Endothelial cell of umbilical vein (primary cell): ENCODE data around the gene SMC1A. TPM values are rescaled to one million over a fixed set of nuclear protein-coding genes. Genes with fewer than 3 reads are reported as not detected.
"Not testable (repeated sequence)": the region's sequence is repeated elsewhere in the genome, so short reads cannot be mapped to it uniquely, and the experiment has no call there.

Source experiments
- BruUV-seq: library from RNA; stranded (reverse); fragments of 400-500 nt; replicated peaks from 2 replicates; lab custom pipeline; 2021; lab: Mats Ljungman, UMichigan
- CTCF ChIA-PET: fragments of 300-600, 350-600 bp; sonication (Branson Sonifier 250); formaldehyde crosslinking; loops from one replicate; lab custom pipeline; 2021; ENCODE audit warnings: antibody characterized with exemption, inconsistent platforms; lab: Charles Lee
- POLR2A ChIA-PET: fragments of 300-600, 350-600 bp; sonication (Branson Sonifier 250); formaldehyde crosslinking; loops from one replicate; lab custom pipeline; 2021; ENCODE audit warnings: antibody characterized with exemption, inconsistent platforms; lab: Charles Lee
- DNase-seq: peaks from one replicate; pipeline ENCODE4 v3.0.0-alpha.2; 2011; ENCODE audit warnings: low read depth, low spot score
- FAIRE-seq: peaks from 2 replicates; lab custom pipeline; 2011; peaks lifted over from hg19 to GRCh38; lab: Jason Lieb, UNC
- H2AFZ ChIP-seq: 2 replicates; pipeline ENCODE4 v1.6.0; 2012; ENCODE audit warnings: low read depth, low read length, control low read depth, inconsistent platforms
- H3K27ac ChIP-seq: 2 replicates; pipeline ENCODE4 v1.5.1; 2011; ENCODE audit warnings: low read depth, mild to moderate bottlenecking, control low read depth, low read length, moderate library complexity; ENCODE audit not compliant: insufficient read depth
- H3K27me3 ChIP-seq, 2 experiments: 2 replicates each; pipeline versions ENCODE4 v1.6.0 to v1.6.1; 2011; ENCODE audit warnings: low read length in 2 of 2, mixed read lengths in 1 of 2; ENCODE audit not compliant: control insufficient read depth in 2 of 2, insufficient read depth in 2 of 2
- H3K36me3 ChIP-seq, 2 experiments: 2 replicates in 1 of 2; 3 replicates in 1 of 2; pipeline ENCODE4 v1.5.1; 2011; ENCODE audit warnings: low read length in 2 of 2, mild to moderate bottlenecking in 1 of 2, moderate library complexity in 1 of 2; ENCODE audit not compliant: control insufficient read depth in 2 of 2, insufficient read depth in 2 of 2; ENCODE audit errors: extremely low read depth in 1 of 2
- H3K4me1 ChIP-seq: 3 replicates; pipeline ENCODE4 v1.5.1; 2011; ENCODE audit warnings: mild to moderate bottlenecking, low read length; ENCODE audit not compliant: control insufficient read depth, insufficient read depth; ENCODE audit errors: extremely low read depth
- H3K4me2 ChIP-seq: 2 replicates; pipeline ENCODE4 v1.6.1; 2011; ENCODE audit warnings: low read length, control low read depth, mixed read lengths; ENCODE audit not compliant: insufficient read depth
- H3K4me3 ChIP-seq, 3 experiments: fragments of 200-600 bp in 1 of 3; sonication (generic), shearing (Covaris generic) in 1 of 3; replicated peaks in 1 of 3; 2 replicates each; pipeline ENCODE4 v1.5.1; 2011 to 2016; ENCODE audit warnings: control low read depth in 3 of 3, low read length in 3 of 3, mild to moderate bottlenecking in 2 of 3, inconsistent platforms in 1 of 3, low read depth in 1 of 3, moderate library complexity in 1 of 3; ENCODE audit not compliant: insufficient read depth in 1 of 3
- H3K79me2 ChIP-seq: 2 replicates; pipeline ENCODE4 v1.6.0; 2012; ENCODE audit warnings: low read length, inconsistent platforms; ENCODE audit not compliant: control insufficient read depth, insufficient read depth
- H3K9ac ChIP-seq: replicated peaks from 2 replicates; pipeline ENCODE3; 2011; ENCODE audit warnings: low read length, control low read depth; ENCODE audit not compliant: insufficient read depth; ENCODE audit errors: extremely low read depth
- H3K9me1 ChIP-seq: replicated peaks from 3 replicates; pipeline ENCODE4 v1.6.0; 2011; ENCODE audit warnings: mild to moderate bottlenecking, low read length; ENCODE audit not compliant: control insufficient read depth, insufficient read depth; ENCODE audit errors: extremely low read depth
- H3K9me3 ChIP-seq: replicated peaks from 2 replicates; pipeline ENCODE4 v1.5.1; 2012; ENCODE audit warnings: low read length, inconsistent platforms; ENCODE audit not compliant: control insufficient read depth, insufficient read depth
- H4K20me1 ChIP-seq: replicated peaks from 2 replicates; pipeline ENCODE3; 2011; ENCODE audit warnings: mild to moderate bottlenecking, low read length; ENCODE audit not compliant: control insufficient read depth, insufficient read depth; ENCODE audit errors: extremely low read depth
- CTCF ChIP-seq, 2 donors: IDR thresholded peaks; 1 replicate in 1 of 2; 2 replicates in 1 of 2; pipeline ENCODE4 v1.5.1; 2011; ENCODE audit warnings: low read length in 2 of 2, mild to moderate bottlenecking in 2 of 2, moderate library complexity in 2 of 2, control low read depth in 1 of 2, inconsistent platforms in 1 of 2, low read depth in 1 of 2; ENCODE audit not compliant: insufficient read depth in 1 of 2; ENCODE audit errors: extremely low read depth in 1 of 2
- EZH2 ChIP-seq: IDR thresholded peaks from 2 replicates; pipeline ENCODE4 v1.6.1; 2012; ENCODE audit warnings: borderline replicate concordance, low read depth, mild to moderate bottlenecking, moderate library complexity, low read length, inconsistent platforms; ENCODE audit not compliant: severe bottlenecking
- FOS ChIP-seq: IDR thresholded peaks from 2 replicates; pipeline ENCODE4 v1.6.1; 2011; ENCODE audit warnings: mild to moderate bottlenecking, low read length, moderate library complexity, borderline replicate concordance; ENCODE audit not compliant: insufficient read depth
- GATA2 ChIP-seq: IDR thresholded peaks from 2 replicates; pipeline ENCODE4 v1.7.0; 2011; ENCODE audit warnings: low read depth, mild to moderate bottlenecking, moderate library complexity, mixed read lengths, low read length; ENCODE audit not compliant: insufficient read length, insufficient read depth
- JUN ChIP-seq: IDR thresholded peaks from 2 replicates; pipeline ENCODE4 v1.6.1; 2011; ENCODE audit warnings: borderline replicate concordance, low read depth; ENCODE audit not compliant: insufficient read length, insufficient read depth
- MAX ChIP-seq: IDR thresholded peaks from 2 replicates; pipeline ENCODE4 v1.6.1; 2011; ENCODE audit not compliant: insufficient read depth, insufficient read length
- MYC ChIP-seq: IDR thresholded peaks from one replicate; pipeline ENCODE4 v1.6.1; 2011; ENCODE audit warnings: mild to moderate bottlenecking, low read depth, low read length
- POLR2A ChIP-seq: IDR thresholded peaks from 2 replicates; pipeline ENCODE4 v1.6.1; 2012; ENCODE audit warnings: low read depth, mild to moderate bottlenecking, control low read depth, low read length
- POLR2AphosphoS5 ChIP-seq: IDR thresholded peaks from 2 replicates; pipeline ENCODE4 v1.6.1; 2012; ENCODE audit warnings: low read depth, mild to moderate bottlenecking, control low read depth, low read length, moderate library complexity; ENCODE audit not compliant: insufficient read depth
- dilution Hi-C: fragments of 300-500 bp; cut with MboI; formaldehyde crosslinking; loops from one replicate; pipeline ENCODE4 v1.15.0; 2019; ENCODE audit warnings: low sequenced_read_pairs; ENCODE audit not compliant: extremely low pct_ligation_motif_present
- intact Hi-C: fragments of 100-400 bp; cut with micrococcal nuclease; formaldehyde crosslinking; loops from one replicate; pipeline ENCODE4 v1.10.0; 2022
- polyA plus RNA-seq, 4 experiments: library from polyadenylated mRNA; depleted of rRNA in 3 of 4; stranded (reverse) in 3 of 4; unstranded in 1 of 4; fragments of >200 nt; gene quantifications; 2 replicates each; pipeline versions ENCODE4 v1.2.1 to v1.2.3, GENCODE V29; 2011 to 2012; ENCODE audit warnings: missing spikeins in 1 of 4
- total RNA-seq: library from RNA; stranded (reverse); gene quantifications from 2 replicates; pipeline ENCODE4 v1.2.3, GENCODE V29; 2021

Gene SMC1A
- total and polyA plus RNA-seq, 2 donors (not counting 3 experiments of a cell fraction or from before 2014, with no cell fraction given) = 15.4 to 75.9 TPM

GRCh38 chrX:53373307-53373706, 49.1 kb downstream of the SMC1A start:
- H3K9me3 ChIP-seq = no peaks in the 10 kb centered on the region
- H4K20me1 ChIP-seq = no peaks in the 10 kb centered on the region
- H3K27me3 ChIP-seq = no peaks in the 10 kb centered on the region
- TF ChIP-seq MYC (no peak), FOS (no peak), GATA2 (no peak), MAX (no peak), POLR2A (no peak), JUN (no peak), CTCF (IDR thresholded peaks at IDR 0.05; ENCODE audit: extremely low read depth in 1 of 2, insufficient read depth in 1 of 2, low read depth in 1 of 2, low read length in 2 of 2) (no peak), EZH2 (no peak), POLR2AphosphoS5 (no peak)
- H3K36me3 ChIP-seq = no peaks in the 10 kb centered on the region
- DNase-seq (no peak), FAIRE-seq (no peak)
- no TSS peak for BruUV-seq
- H3K9me1 ChIP-seq = no peaks in the 10 kb centered on the region
- POLR2A ChIA-PET = no interaction called here
- H2AFZ ChIP-seq = no peak overlapping the region
- no peak overlapping the region for H3K4me3 ChIP-seq
- dilution Hi-C loops (no loop called here), intact Hi-C loops (no loop called here)
- no peak overlapping the region for H3K9ac ChIP-seq
- H3K79me2 ChIP-seq = no peaks in the 10 kb centered on the region
- no peak overlapping the region for H3K4me2 ChIP-seq
- CTCF ChIA-PET = no interaction called here
- H3K4me1 ChIP-seq = no peaks in the 10 kb centered on the region
- H3K27ac ChIP-seq = no peak overlapping the region

DNA sequence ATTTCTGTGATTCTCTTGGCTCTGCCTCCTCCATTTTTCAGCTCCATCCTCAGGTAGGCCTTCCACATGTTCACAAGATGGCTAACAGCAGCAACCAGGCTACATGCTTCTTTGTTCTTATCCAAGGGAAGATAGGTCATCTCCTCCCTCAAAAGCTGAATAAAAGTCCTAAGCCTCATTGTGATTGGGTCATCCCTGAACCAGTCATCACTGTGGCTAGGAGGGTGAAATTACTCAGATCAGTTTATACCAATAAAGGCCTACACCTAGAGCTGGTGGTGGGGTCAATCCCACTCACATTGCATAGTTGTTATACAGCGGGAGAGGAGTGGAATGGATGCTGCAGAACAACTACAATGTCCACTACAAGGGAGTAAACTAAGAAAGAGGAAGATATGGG, 56.0 kb downstream of the SMC1A start:
- H3K4me2 ChIP-seq, H3K36me3 ChIP-seq, H3K79me2 ChIP-seq, H3K9ac ChIP-seq, DNase-seq, dilution Hi-C loops, CTCF ChIA-PET, BruUV-seq, H3K4me1 ChIP-seq, intact Hi-C loops, POLR2A ChIA-PET, H3K27ac ChIP-seq, H4K20me1 ChIP-seq, H3K27me3 ChIP-seq, H2AFZ ChIP-seq, H3K9me3 ChIP-seq, H3K9me1 ChIP-seq, FAIRE-seq, H3K4me3 ChIP-seq: not testable (repeated sequence)
